Muscle layer of colon (tissue), 2 donors: ENCODE results near the gene GJA4.

Experiments used
- H3K27ac ChIP-seq: one replicate; pipeline ENCODE4 v1.7.0; 2013; ENCODE audit warnings: low read depth, mild to moderate bottlenecking, low read length, moderate library complexity
- H3K27me3 ChIP-seq, 2 donors: one replicate each; pipeline ENCODE4 v1.7.0; 2013; ENCODE audit warnings: low read length in 2 of 2, mild to moderate bottlenecking in 2 of 2; ENCODE audit not compliant: insufficient read depth in 2 of 2, control insufficient read depth in 1 of 2
- H3K36me3 ChIP-seq: one replicate; pipeline ENCODE4 v1.7.0; 2013; ENCODE audit warnings: mild to moderate bottlenecking, low read length; ENCODE audit not compliant: insufficient read depth
- H3K4me1 ChIP-seq: one replicate; pipeline ENCODE4 v1.7.0; 2013; ENCODE audit warnings: mild to moderate bottlenecking, low read length; ENCODE audit not compliant: insufficient read depth
- H3K4me3 ChIP-seq, 2 donors: one replicate each; pipeline ENCODE4 v1.7.0; 2013; ENCODE audit warnings: low read length in 2 of 2, low read depth in 1 of 2, mild to moderate bottlenecking in 1 of 2, moderate library complexity in 1 of 2
- H3K9ac ChIP-seq: one replicate; pipeline ENCODE4 v1.7.0; 2013; ENCODE audit warnings: low read length
- H3K9me3 ChIP-seq: one replicate; pipeline ENCODE4 v1.7.0; 2013; ENCODE audit warnings: mild to moderate bottlenecking, low read length
- donor health status: abdominal sarcoma.
- donor health status: Adenocarcinoma of cecum.

The GJA4 gene

GRCh38 chr1:34755961-34756360, 36.8 kb upstream of the GJA4 start:
- no peaks in the 10 kb centered on the region for H3K36me3 ChIP-seq
- H3K9me3 ChIP-seq = no peaks in the 10 kb centered on the region
- no peak overlapping the region for H3K9ac ChIP-seq
- H3K27me3 ChIP-seq = no peaks in the 10 kb centered on the region
- no peak overlapping the region for H3K4me3 ChIP-seq
- no peak overlapping the region for H3K27ac ChIP-seq
- H3K4me1 ChIP-seq = no peaks in the 10 kb centered on the region

GRCh38 chr1:34757386-34757785, 35.4 kb upstream of the GJA4 start:
- Histone ChIP-seq H3K9me3 (no peaks in the 10 kb centered on the region), H3K27me3 (no peaks in the 10 kb centered on the region), H3K4me1 (no peaks in the 10 kb centered on the region), H3K9ac (no peak overlapping the region), H3K4me3 (no peak overlapping the region), H3K27ac (no peak overlapping the region), H3K36me3 (no peaks in the 10 kb centered on the region)

- H3K9me3 ChIP-seq = no peaks in the 10 kb centered on the region
- no peak overlapping the region for H3K9ac ChIP-seq
- H3K4me1 ChIP-seq = no peaks in the 10 kb centered on the region
- H3K27me3 ChIP-seq = no peaks in the 10 kb centered on the region
- H3K27ac ChIP-seq = no peak overlapping the region
- H3K4me3 ChIP-seq = no peak overlapping the region
- H3K36me3 ChIP-seq = no peaks in the 10 kb centered on the region
Observed at GRCh38 chr1:34758751-34759150, 34.0 kb upstream of the GJA4 start.

GRCh38 chr1:34759503-34760357, 33.1 kb upstream of the GJA4 start, which contains the start of gene GJB4:
GJB4 (plus strand) TSS chr1:34759740; CDS start chr1:34761255, 1,515 bp downstream.
- no peak within 1 kb of the TSS for H3K4me3 ChIP-seq
- H3K27me3 ChIP-seq = no peaks in the 10 kb centered on the region
- H3K27ac ChIP-seq = no peak within 1 kb of the TSS
- no peaks in the 10 kb centered on the region for H3K36me3 ChIP-seq
- H3K9ac ChIP-seq = no peak within 1 kb of the TSS
- H3K4me1 ChIP-seq = no peaks in the 10 kb centered on the region
- H3K9me3 ChIP-seq = no peaks in the 10 kb centered on the region

- no peaks in the 10 kb centered on the region for H3K9me3 ChIP-seq
- H3K27ac ChIP-seq = no peak overlapping the region
- no peak overlapping the region for H3K9ac ChIP-seq
- no peaks in the 10 kb centered on the region for H3K27me3 ChIP-seq
- no peaks in the 10 kb centered on the region for H3K4me1 ChIP-seq
- H3K36me3 ChIP-seq = no peaks in the 10 kb centered on the region
- no peak overlapping the region for H3K4me3 ChIP-seq
Observed at GRCh38 chr1:34761176-34761761, 31.5 kb upstream of the GJA4 start.

GRCh38 chr1:34761776-34762307, 31.0 kb upstream of the GJA4 start:
- H3K27me3 ChIP-seq = no peaks in the 10 kb centered on the region
- no peaks in the 10 kb centered on the region for H3K4me1 ChIP-seq
- H3K9me3 ChIP-seq = no peaks in the 10 kb centered on the region
- H3K4me3 ChIP-seq = no peak overlapping the region
- no peaks in the 10 kb centered on the region for H3K36me3 ChIP-seq
- no peak overlapping the region for H3K27ac ChIP-seq
- no peak overlapping the region for H3K9ac ChIP-seq

- no peaks in the 10 kb centered on the region for H3K9me3 ChIP-seq
- H3K4me1 ChIP-seq = no peaks in the 10 kb centered on the region
Observed at GRCh38 chr1:34762474-34763141, 30.2 kb upstream of the GJA4 start.

GRCh38 chr1:34763142-34763781, 29.5 kb upstream of the GJA4 start:
- H3K36me3 ChIP-seq = no peaks in the 10 kb centered on the region
- H3K9me3 ChIP-seq = no peaks in the 10 kb centered on the region
- no peak overlapping the region for H3K9ac ChIP-seq
- H3K27me3 ChIP-seq = no peaks in the 10 kb centered on the region
- H3K27ac ChIP-seq = no peak overlapping the region
- no peaks in the 10 kb centered on the region for H3K4me1 ChIP-seq
- no peak overlapping the region for H3K4me3 ChIP-seq

More at GRCh38 chr1:34762474-34763141, 30.2 kb upstream of the GJA4 start:
- no peaks in the 10 kb centered on the region for H3K27me3 ChIP-seq
- H3K27ac ChIP-seq = no peak overlapping the region
- no peaks in the 10 kb centered on the region for H3K36me3 ChIP-seq
- no peak overlapping the region for H3K4me3 ChIP-seq
- no peak overlapping the region for H3K9ac ChIP-seq

- Histone ChIP-seq H3K9me3 (no peaks in the 10 kb centered on the region), H3K9ac (no peak overlapping the region), H3K36me3 (no peaks in the 10 kb centered on the region), H3K4me1 (no peaks in the 10 kb centered on the region), H3K4me3 (no peak overlapping the region), H3K27ac (no peak overlapping the region), H3K27me3 (no peaks in the 10 kb centered on the region)
Observed at GRCh38 chr1:34768856-34769255, 23.9 kb upstream of the GJA4 start.

GRCh38 chr1:34770891-34771504, 21.8 kb upstream of the GJA4 start:
- Histone ChIP-seq H3K4me3 (no peak overlapping the region), H3K36me3 (no peaks in the 10 kb centered on the region), H3K27ac (no peak overlapping the region), H3K4me1 (no peaks in the 10 kb centered on the region), H3K9me3 (no peaks in the 10 kb centered on the region), H3K27me3 (no peaks in the 10 kb centered on the region), H3K9ac (no peak overlapping the region)
